ENCODE measurements around the gene UCN2.

UCN2 gene

GRCh38 chr3:48564667-48565066 lies 1.1 kb upstream of the UCN2 start:
- H3K4me1 ChIP-seq (ENCODE audit: control insufficient read depth, low read length) = peaks cover 16% of the 10 kb centered on the region
- H3K9me3 ChIP-seq (ENCODE audit: control insufficient read depth, insufficient read depth, low read length) = no peaks in the 10 kb centered on the region
- no peak overlapping the region for H3K4me3 ChIP-seq (ENCODE audit: low read length)
- no peaks in the 10 kb centered on the region for H3K79me2 ChIP-seq (ENCODE audit: control insufficient read depth, low read length)
- no peaks in the 10 kb centered on the region for H3F3A ChIP-seq (ENCODE audit: control insufficient read depth, insufficient read depth)
- no peaks in the 10 kb centered on the region for H3K9me2 ChIP-seq (replicated peaks; ENCODE audit: control insufficient read depth, low read length)
- no peak for TF ChIP-seq CTCF (IDR thresholded peaks at IDR 0.05; ENCODE audit: low read depth, low read length, poor library complexity, severe bottlenecking)
- TF ChIP-seq EZH2phosphoT487 (IDR thresholded peaks at IDR 0.05; ENCODE audit: borderline replicate concordance, low read length) = no peak
- 0 out of 2 replicates have a peak, but pooled peaks cover 2% of the 10 kb centered on the region for H3K27me3 ChIP-seq (ENCODE audit: control insufficient read depth, low read length)
- no peaks in the 10 kb centered on the region for H4K20me1 ChIP-seq (ENCODE audit: control insufficient read depth, insufficient read depth, low read depth, low read length)
- H3K4me2 ChIP-seq (ENCODE audit: low read length) = no peak overlapping the region
- no peak overlapping the region for H3K27ac ChIP-seq (ENCODE audit: low read depth, low read length)
- H3K36me3 ChIP-seq (ENCODE audit: control insufficient read depth, low read length) = no peaks in the 10 kb centered on the region

DNA sequence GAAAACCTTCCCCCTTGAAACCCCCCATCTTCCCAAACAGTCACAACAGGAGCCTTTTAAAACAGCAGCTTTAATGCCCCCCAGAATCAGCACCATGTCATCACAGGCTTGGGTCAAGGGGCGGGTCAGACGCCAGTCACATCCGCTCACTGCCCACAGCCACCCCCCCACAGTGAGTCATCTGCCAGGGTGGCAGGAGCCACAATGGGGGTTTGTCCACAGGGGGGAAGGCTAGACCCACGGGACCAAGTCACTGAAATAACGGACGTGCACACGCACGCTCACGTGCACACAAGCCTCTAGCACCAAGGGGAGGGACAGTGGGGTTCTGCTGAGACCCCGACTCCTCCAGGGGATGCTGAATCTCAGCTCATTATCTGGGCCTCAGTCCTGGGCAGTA lies 441 bp upstream of the UCN2 start:
- Histone ChIP-seq H3K4me1 (ENCODE audit: control insufficient read depth, low read length) (peaks cover 23% of the 10 kb centered on the region), H3K79me2 (ENCODE audit: control insufficient read depth, low read length) (no peaks in the 10 kb centered on the region), H3K9me3 (ENCODE audit: control insufficient read depth, insufficient read depth, low read length) (no peaks in the 10 kb centered on the region), H3F3A (ENCODE audit: control insufficient read depth, insufficient read depth) (no peaks in the 10 kb centered on the region), H4K20me1 (ENCODE audit: control insufficient read depth, insufficient read depth, low read depth, low read length) (no peaks in the 10 kb centered on the region), H3K9me2 (replicated peaks; ENCODE audit: control insufficient read depth, low read length) (no peaks in the 10 kb centered on the region), H3K27ac (ENCODE audit: low read depth, low read length) (no peak overlapping the region), H3K36me3 (ENCODE audit: control insufficient read depth, low read length) (no peaks in the 10 kb centered on the region), H3K27me3 (ENCODE audit: control insufficient read depth, low read length) (0 out of 2 replicates have a peak, but pooled peaks cover 2% of the 10 kb centered on the region), H3K4me2 (ENCODE audit: low read length) (no peak overlapping the region), H3K4me3 (ENCODE audit: low read length) (no peak overlapping the region)
- TF ChIP-seq CTCF (IDR thresholded peaks at IDR 0.05; ENCODE audit: low read depth, low read length, poor library complexity, severe bottlenecking) (no peak), EZH2phosphoT487 (IDR thresholded peaks at IDR 0.05; ENCODE audit: borderline replicate concordance, low read length) (no peak)

DNA sequence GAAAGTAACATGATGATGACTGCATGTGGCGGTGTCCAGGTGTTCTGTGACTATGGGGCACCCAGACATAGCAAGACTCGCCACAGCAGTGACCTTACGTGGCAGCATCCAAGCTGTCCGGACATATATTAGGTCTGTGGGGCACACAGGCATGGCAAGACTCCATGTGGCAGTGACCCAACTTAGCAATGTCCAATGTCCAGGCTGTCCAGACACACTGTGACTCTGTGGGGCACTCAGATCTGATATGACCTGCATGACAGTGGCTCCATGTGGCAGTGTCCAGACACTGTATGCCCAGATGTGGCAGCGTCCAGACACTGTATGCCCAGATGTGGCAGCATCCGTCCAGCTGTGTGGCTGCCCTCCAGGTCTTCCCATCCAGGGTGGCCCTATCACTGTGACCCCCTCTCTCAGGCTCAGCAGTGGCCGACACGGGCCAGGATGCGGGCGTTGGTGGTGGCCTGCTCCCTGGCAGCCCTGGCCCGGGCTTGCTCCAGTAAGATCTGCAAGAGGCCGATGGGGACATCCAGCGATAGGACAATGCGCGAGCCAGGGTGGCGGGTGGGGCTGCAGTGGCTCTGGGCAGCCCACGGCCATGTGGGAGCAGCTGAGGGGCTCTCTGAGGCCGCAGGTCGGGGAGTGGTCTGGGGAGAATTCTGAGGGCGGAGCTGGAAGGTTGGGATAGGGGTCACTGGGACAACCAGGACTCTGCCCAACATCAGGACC lies 1.1 kb downstream of the UCN2 start:
- Histone ChIP-seq H3K79me2 (ENCODE audit: control insufficient read depth, low read length) (no peaks in the 10 kb centered on the region), H4K20me1 (ENCODE audit: control insufficient read depth, insufficient read depth, low read depth, low read length) (no peaks in the 10 kb centered on the region), H3K4me3 (ENCODE audit: low read length) (no peak overlapping the region), H3K36me3 (ENCODE audit: control insufficient read depth, low read length) (no peaks in the 10 kb centered on the region), H3K27ac (ENCODE audit: low read depth, low read length) (no peak overlapping the region), H3K9me3 (ENCODE audit: control insufficient read depth, insufficient read depth, low read length) (no peaks in the 10 kb centered on the region), H3K9me2 (replicated peaks; ENCODE audit: control insufficient read depth, low read length) (no peaks in the 10 kb centered on the region), H3K27me3 (ENCODE audit: control insufficient read depth, low read length) (0 out of 2 replicates have a peak, but pooled peaks cover 2% of the 10 kb centered on the region), H3K4me1 (ENCODE audit: control insufficient read depth, low read length) (peaks cover 37% of the 10 kb centered on the region), H3K4me2 (ENCODE audit: low read length) (no peak overlapping the region), H3F3A (ENCODE audit: control insufficient read depth, insufficient read depth) (peaks cover 4% of the 10 kb centered on the region; the same call in 1 of the 2 replicates)
- TF ChIP-seq CTCF (IDR thresholded peaks at IDR 0.05; ENCODE audit: low read depth, low read length, poor library complexity, severe bottlenecking) = no peak
- TF ChIP-seq EZH2phosphoT487 (IDR thresholded peaks at IDR 0.05; ENCODE audit: borderline replicate concordance, low read length) = no peak
